SK-N-SH (cell line): ENCODE data around the gene GNAI1.

ENCODE experiments used
- EP300 ChIP-seq, 2 experiments: IDR thresholded peaks; 2 replicates each; pipeline versions ENCODE4 v1.4.0 to v1.6.1; 2012; ENCODE audit warnings: borderline replicate concordance in 1 of 2, low read depth in 1 of 2, low read length in 1 of 2
- EZH2phosphoT487 ChIP-seq: fragments of 200-600 bp; sonication (generic); IDR thresholded peaks from 2 replicates; pipeline ENCODE4 v1.6.1; 2017; ENCODE audit warnings: low read depth, mixed run types, mild to moderate bottlenecking, antibody characterized with exemption, moderate library complexity, borderline replicate concordance
- NRF1 ChIP-seq: IDR thresholded peaks from 2 replicates; pipeline ENCODE4 v1.6.1; 2012; ENCODE audit warnings: low read depth, mild to moderate bottlenecking, low read length
- PBX3 ChIP-seq: IDR thresholded peaks from 2 replicates; pipeline ENCODE4; 2012
- POLR2AphosphoS5 ChIP-seq: IDR thresholded peaks from 2 replicates; pipeline ENCODE4 v1.6.1; 2012; ENCODE audit warnings: low read depth, low read length
- RCOR1 ChIP-seq: fragments of 150-350 bp; IDR thresholded peaks from 2 replicates; pipeline ENCODE4 v1.6.1; 2017; ENCODE audit warnings: antibody characterized with exemption, low read length
- TAF1 ChIP-seq: IDR thresholded peaks from 2 replicates; pipeline ENCODE4 v1.6.1; 2012; ENCODE audit warnings: low read depth, mild to moderate bottlenecking, low read length, moderate library complexity, borderline replicate concordance
- YY1 ChIP-seq: IDR thresholded peaks from 2 replicates; pipeline ENCODE4 v1.4.0; 2012; ENCODE audit warnings: low read depth, mild to moderate bottlenecking
- TF ChIP-seq, protein P1 (sequence below): fragments of 200-600 bp; sonication (generic); IDR thresholded peaks from 2 replicates; pipeline ENCODE4 v1.6.1; 2017; ENCODE audit warnings: antibody characterized with exemption, mild to moderate bottlenecking, moderate library complexity
- TF ChIP-seq, protein P2 (sequence below): IDR thresholded peaks from 2 replicates; pipeline ENCODE4 v1.6.1; 2012; ENCODE audit warnings: mild to moderate bottlenecking, low read depth, low read length, moderate library complexity
- TF ChIP-seq, protein P3 (sequence below): IDR thresholded peaks from 2 replicates; pipeline ENCODE4 v1.4.0; 2012; ENCODE audit warnings: low read depth
- TF ChIP-seq, protein P4 (sequence below): IDR thresholded peaks from 2 replicates; pipeline ENCODE4 v1.4.0; 2012; ENCODE audit warnings: low read depth, borderline replicate concordance

- TF ChIP-seq, protein P1, sequence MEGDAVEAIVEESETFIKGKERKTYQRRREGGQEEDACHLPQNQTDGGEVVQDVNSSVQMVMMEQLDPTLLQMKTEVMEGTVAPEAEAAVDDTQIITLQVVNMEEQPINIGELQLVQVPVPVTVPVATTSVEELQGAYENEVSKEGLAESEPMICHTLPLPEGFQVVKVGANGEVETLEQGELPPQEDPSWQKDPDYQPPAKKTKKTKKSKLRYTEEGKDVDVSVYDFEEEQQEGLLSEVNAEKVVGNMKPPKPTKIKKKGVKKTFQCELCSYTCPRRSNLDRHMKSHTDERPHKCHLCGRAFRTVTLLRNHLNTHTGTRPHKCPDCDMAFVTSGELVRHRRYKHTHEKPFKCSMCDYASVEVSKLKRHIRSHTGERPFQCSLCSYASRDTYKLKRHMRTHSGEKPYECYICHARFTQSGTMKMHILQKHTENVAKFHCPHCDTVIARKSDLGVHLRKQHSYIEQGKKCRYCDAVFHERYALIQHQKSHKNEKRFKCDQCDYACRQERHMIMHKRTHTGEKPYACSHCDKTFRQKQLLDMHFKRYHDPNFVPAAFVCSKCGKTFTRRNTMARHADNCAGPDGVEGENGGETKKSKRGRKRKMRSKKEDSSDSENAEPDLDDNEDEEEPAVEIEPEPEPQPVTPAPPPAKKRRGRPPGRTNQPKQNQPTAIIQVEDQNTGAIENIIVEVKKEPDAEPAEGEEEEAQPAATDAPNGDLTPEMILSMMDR: no peak
- TF ChIP-seq NRF1 (no peak), POLR2AphosphoS5 (no peak), EP300 (IDR thresholded peaks at IDR 0.05; ENCODE audit: borderline replicate concordance in 1 of 2, low read depth in 1 of 2, low read length in 1 of 2) (no peak), YY1 (no peak), TAF1 (no peak), RCOR1 (no peak), EZH2phosphoT487 (no peak), PBX3 (no peak)
- TF ChIP-seq, protein P2, sequence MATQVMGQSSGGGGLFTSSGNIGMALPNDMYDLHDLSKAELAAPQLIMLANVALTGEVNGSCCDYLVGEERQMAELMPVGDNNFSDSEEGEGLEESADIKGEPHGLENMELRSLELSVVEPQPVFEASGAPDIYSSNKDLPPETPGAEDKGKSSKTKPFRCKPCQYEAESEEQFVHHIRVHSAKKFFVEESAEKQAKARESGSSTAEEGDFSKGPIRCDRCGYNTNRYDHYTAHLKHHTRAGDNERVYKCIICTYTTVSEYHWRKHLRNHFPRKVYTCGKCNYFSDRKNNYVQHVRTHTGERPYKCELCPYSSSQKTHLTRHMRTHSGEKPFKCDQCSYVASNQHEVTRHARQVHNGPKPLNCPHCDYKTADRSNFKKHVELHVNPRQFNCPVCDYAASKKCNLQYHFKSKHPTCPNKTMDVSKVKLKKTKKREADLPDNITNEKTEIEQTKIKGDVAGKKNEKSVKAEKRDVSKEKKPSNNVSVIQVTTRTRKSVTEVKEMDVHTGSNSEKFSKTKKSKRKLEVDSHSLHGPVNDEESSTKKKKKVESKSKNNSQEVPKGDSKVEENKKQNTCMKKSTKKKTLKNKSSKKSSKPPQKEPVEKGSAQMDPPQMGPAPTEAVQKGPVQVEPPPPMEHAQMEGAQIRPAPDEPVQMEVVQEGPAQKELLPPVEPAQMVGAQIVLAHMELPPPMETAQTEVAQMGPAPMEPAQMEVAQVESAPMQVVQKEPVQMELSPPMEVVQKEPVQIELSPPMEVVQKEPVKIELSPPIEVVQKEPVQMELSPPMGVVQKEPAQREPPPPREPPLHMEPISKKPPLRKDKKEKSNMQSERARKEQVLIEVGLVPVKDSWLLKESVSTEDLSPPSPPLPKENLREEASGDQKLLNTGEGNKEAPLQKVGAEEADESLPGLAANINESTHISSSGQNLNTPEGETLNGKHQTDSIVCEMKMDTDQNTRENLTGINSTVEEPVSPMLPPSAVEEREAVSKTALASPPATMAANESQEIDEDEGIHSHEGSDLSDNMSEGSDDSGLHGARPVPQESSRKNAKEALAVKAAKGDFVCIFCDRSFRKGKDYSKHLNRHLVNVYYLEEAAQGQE: no peak
- TF ChIP-seq, protein P3, sequence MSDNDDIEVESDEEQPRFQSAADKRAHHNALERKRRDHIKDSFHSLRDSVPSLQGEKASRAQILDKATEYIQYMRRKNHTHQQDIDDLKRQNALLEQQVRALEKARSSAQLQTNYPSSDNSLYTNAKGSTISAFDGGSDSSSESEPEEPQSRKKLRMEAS: no peak
- TF ChIP-seq, protein P4, sequence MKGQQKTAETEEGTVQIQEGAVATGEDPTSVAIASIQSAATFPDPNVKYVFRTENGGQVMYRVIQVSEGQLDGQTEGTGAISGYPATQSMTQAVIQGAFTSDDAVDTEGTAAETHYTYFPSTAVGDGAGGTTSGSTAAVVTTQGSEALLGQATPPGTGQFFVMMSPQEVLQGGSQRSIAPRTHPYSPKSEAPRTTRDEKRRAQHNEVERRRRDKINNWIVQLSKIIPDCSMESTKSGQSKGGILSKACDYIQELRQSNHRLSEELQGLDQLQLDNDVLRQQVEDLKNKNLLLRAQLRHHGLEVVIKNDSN: no peak
Measured at GRCh38 chr7:80093349-80093748, 41.3 kb upstream of the GNAI1 start.
